ENCODE measurements around the gene LRSAM1.

DNA sequence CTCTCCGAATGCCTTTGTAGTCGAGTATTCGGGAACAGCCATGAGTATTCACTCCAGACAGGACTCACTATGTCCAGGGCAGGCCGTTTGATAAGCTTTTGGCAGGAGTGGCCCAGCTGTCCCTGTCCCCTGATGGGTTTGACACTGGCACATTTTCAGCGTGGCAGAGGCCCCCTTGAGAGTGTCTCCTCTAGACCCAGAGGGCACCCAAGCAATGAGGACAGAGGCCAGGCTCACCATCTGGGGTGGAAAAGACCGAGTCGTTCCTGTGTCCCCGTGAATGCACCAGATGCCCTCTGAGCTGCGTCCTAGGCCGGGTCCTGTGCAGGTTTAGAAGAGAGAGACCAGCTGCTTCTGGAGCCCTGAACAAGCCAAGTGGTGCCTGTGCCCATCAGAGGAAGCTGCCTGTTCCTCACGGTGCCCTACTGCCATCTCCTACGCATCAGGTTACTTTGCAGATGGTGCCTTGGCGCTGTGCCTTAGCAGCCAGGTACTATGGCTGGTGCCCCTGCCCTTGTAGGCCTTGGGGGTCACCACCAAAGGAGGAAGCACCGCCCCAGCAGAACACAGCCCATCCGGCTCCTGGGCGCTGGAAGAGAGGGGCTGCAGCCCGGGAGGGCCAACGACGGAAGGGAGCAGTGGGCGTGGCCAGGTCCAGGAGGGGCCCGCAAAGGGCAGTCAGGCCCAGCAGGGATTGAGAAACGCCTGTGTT lies 42.4 kb downstream of the LRSAM1 start:
- TF ChIP-seq POLR2A (IDR thresholded peaks at IDR 0.05): no peak
- TF ChIP-seq, protein P1, sequence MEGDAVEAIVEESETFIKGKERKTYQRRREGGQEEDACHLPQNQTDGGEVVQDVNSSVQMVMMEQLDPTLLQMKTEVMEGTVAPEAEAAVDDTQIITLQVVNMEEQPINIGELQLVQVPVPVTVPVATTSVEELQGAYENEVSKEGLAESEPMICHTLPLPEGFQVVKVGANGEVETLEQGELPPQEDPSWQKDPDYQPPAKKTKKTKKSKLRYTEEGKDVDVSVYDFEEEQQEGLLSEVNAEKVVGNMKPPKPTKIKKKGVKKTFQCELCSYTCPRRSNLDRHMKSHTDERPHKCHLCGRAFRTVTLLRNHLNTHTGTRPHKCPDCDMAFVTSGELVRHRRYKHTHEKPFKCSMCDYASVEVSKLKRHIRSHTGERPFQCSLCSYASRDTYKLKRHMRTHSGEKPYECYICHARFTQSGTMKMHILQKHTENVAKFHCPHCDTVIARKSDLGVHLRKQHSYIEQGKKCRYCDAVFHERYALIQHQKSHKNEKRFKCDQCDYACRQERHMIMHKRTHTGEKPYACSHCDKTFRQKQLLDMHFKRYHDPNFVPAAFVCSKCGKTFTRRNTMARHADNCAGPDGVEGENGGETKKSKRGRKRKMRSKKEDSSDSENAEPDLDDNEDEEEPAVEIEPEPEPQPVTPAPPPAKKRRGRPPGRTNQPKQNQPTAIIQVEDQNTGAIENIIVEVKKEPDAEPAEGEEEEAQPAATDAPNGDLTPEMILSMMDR (IDR thresholded peaks at IDR 0.05): no peak
